Subcutaneous adipose tissue (tissue), 4 donors: ENCODE measurements around the gene TMEM218. TPM values are rescaled to one million over a fixed set of nuclear protein-coding genes. Genes with fewer than 3 reads are reported as not detected.

Experiments
- total RNA-seq, 4 donors: library from RNA; depleted of rRNA; stranded (reverse); fragments of >200 nt; gene quantifications; one replicate each; pipeline ENCODE4 v1.1.0, GENCODE V29; 2016
- TF ChIP-seq, protein P1 (sequence below): fragments of 450-650 bp; IDR thresholded peaks from one replicate; pipeline ENCODE4 v1.5.1; 2016; ENCODE audit warnings: low read depth, mild to moderate bottlenecking, control low read depth, antibody characterized with exemption, moderate library complexity

The TMEM218 gene
- total RNA-seq, 4 donors from 2014 or later = 15.6 to 34.1 (median 30.8) TPM

DNA sequence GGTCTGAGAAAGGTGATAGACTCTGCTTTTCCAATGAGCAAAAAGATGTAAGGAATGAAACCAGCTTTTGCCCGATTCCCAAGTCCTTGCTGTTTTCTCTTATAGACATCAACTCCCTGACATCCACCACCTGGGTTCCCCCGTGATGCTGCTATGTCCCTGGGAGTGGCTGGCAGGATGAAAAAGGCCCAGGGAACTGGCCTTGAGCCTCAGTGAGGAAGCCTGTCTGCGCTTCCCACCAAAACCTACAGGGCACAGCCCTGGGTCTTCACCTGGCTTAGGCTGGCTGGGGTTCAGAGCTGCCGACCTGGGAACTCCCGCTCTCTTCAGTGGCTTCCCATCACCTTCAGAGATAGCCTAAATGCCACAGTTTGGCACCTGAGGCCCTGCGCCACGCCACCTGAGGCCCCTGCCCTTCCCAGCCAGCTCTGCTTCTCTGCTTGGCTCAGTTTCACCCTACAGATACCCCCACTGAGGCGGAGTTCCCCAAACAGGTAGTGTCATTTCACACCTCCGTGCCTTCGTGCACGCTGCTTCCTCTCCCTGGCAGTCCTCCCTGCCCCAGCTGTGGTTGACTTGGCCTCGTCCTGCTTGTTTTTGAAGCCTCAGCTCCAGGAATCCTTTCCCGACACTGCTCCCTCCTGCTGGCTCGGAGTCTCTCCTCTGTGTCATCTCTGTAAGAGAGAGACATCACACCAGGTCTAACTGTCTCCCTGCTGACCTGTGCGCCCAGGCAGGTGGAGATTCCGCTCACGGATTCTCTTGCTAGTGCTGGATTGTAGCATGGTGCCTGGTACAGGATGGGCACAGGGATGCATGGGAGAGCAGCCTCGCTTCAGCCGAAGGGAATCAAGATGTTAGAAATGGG is 37.6 kb downstream of the TMEM218 start:
- TF ChIP-seq, protein P1, sequence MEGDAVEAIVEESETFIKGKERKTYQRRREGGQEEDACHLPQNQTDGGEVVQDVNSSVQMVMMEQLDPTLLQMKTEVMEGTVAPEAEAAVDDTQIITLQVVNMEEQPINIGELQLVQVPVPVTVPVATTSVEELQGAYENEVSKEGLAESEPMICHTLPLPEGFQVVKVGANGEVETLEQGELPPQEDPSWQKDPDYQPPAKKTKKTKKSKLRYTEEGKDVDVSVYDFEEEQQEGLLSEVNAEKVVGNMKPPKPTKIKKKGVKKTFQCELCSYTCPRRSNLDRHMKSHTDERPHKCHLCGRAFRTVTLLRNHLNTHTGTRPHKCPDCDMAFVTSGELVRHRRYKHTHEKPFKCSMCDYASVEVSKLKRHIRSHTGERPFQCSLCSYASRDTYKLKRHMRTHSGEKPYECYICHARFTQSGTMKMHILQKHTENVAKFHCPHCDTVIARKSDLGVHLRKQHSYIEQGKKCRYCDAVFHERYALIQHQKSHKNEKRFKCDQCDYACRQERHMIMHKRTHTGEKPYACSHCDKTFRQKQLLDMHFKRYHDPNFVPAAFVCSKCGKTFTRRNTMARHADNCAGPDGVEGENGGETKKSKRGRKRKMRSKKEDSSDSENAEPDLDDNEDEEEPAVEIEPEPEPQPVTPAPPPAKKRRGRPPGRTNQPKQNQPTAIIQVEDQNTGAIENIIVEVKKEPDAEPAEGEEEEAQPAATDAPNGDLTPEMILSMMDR = no peak

DNA sequence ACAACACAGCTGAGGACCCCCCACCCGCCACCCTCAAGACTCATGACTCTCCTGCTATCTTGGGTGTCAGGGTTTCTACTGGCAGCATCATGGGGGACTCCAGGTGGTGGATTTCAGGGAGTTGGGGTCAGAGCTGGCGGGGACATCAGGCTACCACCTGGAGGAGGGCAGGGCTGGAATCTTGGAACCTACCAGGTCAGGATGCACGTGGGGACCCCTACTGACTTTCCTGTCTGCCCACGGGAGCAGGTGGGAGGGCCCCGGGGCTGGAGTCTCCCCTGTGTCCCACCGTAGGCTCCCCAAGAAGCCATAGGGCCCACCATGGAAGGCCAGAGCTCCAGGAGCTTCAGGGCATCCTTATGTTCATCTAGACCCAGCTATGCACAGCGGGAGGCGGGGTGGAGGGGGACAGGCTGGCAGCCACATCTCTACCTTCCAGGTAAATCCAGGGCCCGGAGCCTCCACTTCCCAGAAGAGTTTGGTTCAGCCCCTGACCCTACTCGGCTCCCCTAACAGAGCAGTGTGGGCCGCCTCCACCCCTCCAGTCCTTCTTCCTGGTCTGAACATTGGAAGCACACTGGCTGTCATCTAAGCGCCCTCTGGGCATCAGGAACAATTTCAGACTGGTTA is 38.4 kb downstream of the TMEM218 start:
- TF ChIP-seq, protein P1 = no peak

GRCh38 chr11:125072218-125072960 is 39.0 kb downstream of the TMEM218 start:
- TF ChIP-seq, protein P1 = no peak

- TF ChIP-seq, protein P1 = no peak
Measured at GRCh38 chr11:125071846-125072217, 39.6 kb downstream of the TMEM218 start.

- TF ChIP-seq, protein P1 = no peak
Measured at GRCh38 chr11:125071435-125071834, 40.0 kb downstream of the TMEM218 start.

DNA sequence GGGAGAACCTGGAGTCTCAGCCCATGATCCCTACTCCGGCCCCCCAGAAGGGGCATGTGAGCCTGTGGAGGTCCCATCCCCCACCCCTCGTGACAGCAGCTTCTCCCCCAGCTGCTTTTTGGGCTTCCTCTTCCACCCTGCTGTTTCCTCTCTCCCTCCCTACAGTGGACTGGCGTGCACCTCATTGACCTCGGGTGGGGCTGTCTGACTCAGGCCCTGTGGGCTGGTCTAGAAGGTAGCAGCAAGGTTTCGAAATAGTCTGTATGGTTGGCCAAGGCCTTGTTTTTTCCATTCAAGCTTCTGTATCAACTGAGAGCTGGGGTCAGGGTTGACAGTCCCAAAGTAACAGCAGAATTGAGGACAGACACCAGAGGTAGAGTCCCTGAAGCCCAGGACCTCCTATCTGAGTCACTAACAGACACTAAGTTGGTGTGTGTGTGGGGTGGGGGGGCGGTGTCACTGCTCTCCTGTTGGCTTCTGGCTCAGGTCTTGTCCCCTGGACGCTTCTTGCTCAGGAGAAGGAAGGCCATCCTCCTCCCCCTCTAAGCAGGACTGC is 40.6 kb downstream of the TMEM218 start:
- TF ChIP-seq, protein P1 = no peak
